Measurements from ENCODE around the gene TPST2.

The TPST2 gene

DNA sequence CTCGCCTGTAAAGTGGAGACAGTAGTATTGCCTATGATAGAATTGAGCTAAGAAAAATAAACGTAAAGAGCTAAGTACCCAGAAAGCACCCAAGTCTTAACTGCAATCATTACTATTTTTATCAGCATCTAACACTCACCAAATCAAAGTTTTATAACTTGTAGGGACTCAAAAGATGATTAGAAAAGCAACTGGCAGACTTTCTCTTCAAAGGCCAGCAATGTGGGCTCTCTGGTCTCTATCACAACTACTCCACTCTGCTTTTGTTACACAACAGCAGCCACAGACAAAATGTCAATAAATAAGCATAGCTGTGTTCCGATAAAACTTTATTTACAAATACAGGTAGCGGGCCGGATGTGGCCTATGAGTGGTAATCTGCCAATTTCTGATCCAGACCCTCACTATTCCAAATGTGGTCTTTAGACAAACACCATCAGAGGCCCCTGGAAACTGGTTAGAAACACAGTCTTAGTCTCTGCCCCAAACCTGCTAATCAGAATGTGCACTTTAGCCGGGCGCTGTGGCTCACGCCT is 8.2 kb downstream of the TPST2 start:
- in situ Hi-C loops (cut with MboI; ENCODE audit: low sequenced_read_pairs) = no loop called here

DNA sequence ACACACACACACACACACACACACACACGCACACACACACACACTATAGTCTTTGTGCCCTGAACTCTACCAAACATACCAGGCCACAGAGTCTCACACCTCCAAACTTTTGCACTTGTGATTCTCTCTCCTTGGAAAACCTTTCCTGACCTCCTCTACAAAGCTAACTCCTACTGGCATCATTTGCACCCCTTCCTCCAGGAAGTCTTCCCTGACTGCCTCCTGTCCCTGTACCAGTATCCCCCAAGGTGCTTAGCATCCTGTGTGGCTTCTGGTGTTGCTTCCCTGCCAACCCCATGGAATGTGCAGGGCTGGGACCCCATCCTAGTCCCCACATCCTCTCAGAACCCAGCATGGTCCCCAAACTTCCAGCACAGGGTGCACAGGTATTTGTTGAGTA is 8.9 kb downstream of the TPST2 start:
- in situ Hi-C loops (cut with MboI; ENCODE audit: low sequenced_read_pairs) = no loop called here

DNA sequence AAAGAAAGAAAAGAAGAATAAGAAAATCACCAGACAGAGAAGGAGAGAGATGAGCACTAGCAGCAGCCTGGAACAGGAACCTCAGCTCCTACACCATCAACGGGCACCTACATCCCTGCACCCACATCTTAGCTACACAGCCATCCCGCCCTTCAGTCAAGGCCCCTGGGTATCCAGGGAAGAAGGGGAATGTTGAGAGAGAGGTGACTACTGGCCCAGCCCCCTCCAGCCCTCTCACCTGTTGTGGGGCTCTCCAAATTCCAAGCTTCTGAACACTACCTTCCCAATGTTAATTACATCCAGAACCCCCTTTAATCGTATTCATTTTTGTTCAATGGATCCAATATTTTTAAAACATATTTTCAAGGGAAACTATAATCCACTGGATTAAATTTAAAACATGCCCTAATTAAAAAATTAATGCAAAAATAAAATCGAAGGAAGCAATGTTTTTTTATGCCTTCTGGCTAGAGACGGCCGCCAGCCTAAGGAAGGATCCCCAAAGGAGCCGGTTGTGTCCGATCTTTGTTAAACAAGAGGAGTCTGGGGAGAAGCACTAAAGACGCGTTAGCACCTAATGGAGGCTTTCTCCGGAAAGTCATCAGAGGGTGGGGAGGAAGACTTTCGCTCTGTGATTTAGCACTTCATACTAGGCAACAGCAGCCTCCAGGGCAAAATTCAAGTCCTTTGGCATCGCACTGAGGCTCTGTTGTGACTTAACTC is 9.5 kb downstream of the TPST2 start:
- in situ Hi-C loops (cut with MboI; ENCODE audit: low sequenced_read_pairs) = no loop called here

- in situ Hi-C loops (cut with MboI; ENCODE audit: low sequenced_read_pairs) = no loop called here
These were observed 10.5 kb downstream of the TPST2 start for GRCh38 chr22:26579331-26579886.

GRCh38 chr22:26577081-26577480 is 12.9 kb downstream of the TPST2 start:
- in situ Hi-C loops (cut with MboI; ENCODE audit: low sequenced_read_pairs) = no loop called here

DNA sequence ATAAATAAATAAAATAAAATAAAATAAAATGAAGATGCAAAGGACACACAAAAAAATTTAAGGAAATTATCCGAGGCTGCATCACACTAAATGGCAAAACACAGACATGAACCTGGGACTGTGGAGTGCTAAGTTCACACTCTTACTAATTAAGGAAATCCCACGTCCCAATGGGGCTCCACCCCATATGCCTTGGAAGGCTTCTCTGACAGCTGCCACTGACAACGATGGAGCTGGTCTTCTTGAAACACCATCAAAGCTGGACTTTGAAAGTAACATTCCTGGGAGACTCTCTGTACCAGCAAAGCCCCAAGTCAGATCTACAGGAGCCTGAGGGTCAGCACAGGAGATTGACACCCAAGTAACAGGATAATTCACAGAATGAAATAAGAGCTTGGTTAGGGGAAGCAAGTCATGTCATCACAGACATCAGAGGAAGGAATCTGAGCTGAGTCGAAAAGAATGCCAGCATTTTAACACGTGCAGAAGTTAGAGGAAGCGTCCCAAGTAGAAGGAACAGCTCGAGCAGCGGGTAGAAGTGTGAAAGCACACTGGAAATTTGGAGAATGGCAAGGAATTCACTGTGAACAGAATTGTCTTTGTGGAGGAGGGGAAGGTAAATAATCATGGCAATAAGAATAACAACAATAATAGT is 13.8 kb downstream of the TPST2 start:
- in situ Hi-C loops (cut with MboI; ENCODE audit: low sequenced_read_pairs) = no loop called here

- in situ Hi-C loops (cut with MboI; ENCODE audit: low sequenced_read_pairs) = no loop called here
These were observed 15.8 kb downstream of the TPST2 start for GRCh38 chr22:26574001-26574723.

- in situ Hi-C loops (cut with MboI; ENCODE audit: low sequenced_read_pairs) = no loop called here
These were observed 16.8 kb downstream of the TPST2 start for GRCh38 chr22:26573026-26573662.

DNA sequence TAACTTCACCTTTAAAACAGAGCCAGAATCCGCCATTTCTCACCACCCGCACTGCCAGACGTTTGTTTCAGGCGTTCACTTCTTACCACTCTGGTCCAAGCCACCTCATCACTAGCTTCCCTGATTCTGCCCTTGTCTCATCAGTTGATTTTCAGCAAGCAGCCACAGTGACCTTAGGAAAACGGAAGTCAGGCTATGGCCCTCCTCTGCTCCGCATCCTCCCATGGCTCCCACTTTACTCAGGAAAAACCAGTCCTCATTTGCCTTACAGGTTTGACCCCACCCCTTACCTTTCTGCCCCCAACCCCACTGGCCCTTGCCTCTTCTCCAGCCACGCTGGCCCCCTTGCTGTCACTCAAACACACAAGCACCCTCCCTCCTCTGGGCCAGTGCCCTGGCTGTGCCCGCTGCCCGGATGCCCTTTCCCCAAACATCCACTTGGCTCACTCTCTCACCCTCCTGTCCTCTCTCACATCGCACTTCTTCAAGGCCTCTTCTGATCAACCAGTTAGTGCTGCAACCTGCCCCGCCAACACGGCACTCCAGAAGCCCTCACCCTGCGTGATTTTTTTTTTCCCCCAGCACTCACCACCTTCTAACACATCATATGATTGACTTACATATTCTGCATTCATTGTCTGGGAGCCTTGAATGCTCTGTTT is 18.9 kb downstream of the TPST2 start:
- in situ Hi-C loops (cut with MboI; ENCODE audit: low sequenced_read_pairs) = no loop called here

DNA sequence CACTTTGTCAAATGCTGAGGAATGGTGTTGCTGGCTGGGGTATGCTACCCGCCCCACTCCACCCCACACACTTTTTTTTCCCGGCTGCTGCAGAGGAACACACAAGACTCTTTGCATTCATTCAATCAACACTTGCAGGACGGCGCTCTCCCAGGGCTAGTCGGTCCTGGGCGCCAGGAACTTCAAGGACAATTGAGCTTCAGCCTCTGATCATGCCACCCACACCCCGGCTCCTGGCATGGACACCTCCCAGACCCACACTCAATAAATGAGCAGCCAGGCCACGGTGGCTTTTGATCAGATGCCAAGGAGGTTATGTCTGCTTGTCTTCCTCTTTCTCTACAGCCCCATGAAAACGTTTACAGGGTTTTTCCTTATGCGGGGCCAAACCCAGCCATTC is 19.8 kb downstream of the TPST2 start:
- in situ Hi-C loops (cut with MboI; ENCODE audit: low sequenced_read_pairs) = no loop called here

- in situ Hi-C loops (cut with MboI; ENCODE audit: low sequenced_read_pairs) = no loop called here
These were observed 21.7 kb downstream of the TPST2 start for GRCh38 chr22:26568207-26568706.

- in situ Hi-C loops (cut with MboI; ENCODE audit: low sequenced_read_pairs) = no loop called here
These were observed 22.3 kb downstream of the TPST2 start for GRCh38 chr22:26567610-26568009.

- in situ Hi-C loops (cut with MboI; ENCODE audit: low sequenced_read_pairs) = no loop called here
These were observed 22.9 kb downstream of the TPST2 start for GRCh38 chr22:26566994-26567393.

DNA sequence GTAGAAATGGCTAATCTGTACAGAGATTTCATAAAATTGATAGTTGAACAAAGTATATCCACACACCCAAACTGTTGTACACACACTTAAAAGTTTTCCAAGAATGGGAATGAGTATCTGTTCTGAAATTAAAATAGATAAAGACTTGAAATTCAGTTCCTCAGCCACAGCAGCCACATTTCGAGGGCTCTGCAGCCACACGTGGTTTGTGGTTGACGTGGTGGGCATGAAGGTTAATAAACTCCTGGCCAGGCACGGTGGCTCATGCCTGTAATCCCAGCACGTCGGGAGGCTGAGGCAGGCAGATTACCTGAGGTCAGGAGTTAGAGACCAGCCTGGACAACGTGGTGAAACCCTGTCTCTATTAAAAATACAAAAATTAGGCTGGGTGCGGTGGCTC is 24.0 kb downstream of the TPST2 start:
- in situ Hi-C loops (cut with MboI; ENCODE audit: low sequenced_read_pairs) = no loop called here

DNA sequence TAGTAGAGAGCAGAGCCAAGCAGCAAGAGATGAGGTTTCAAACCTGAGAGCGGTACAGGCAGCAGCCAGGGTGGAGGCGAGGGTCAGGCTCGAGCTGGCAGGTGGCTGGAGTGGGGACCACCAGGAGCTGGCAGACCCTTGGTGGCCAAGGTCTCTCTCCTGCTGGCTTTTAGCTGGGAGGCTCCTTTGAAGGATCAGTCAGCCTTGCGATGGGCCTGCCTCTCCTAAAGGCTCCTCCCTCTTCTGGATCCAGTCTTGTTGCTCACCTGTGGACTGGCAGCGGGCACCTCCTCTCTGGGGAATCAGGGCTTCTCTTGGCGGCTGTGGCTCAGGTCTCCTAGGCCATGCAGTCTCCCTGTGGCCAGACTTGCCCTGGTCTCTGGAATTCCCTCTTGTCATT is 24.8 kb downstream of the TPST2 start:
- in situ Hi-C loops (cut with MboI; ENCODE audit: low sequenced_read_pairs) = no loop called here

GRCh38 chr22:26564672-26565071 is 25.3 kb downstream of the TPST2 start:
- in situ Hi-C loops (cut with MboI; ENCODE audit: low sequenced_read_pairs) = no loop called here

- in situ Hi-C loops (cut with MboI; ENCODE audit: low sequenced_read_pairs) = no loop called here
These were observed 25.8 kb downstream of the TPST2 start for GRCh38 chr22:26564181-26564580.

GRCh38 chr22:26563022-26563421 is 26.9 kb downstream of the TPST2 start:
- in situ Hi-C loops (cut with MboI; ENCODE audit: low sequenced_read_pairs) = no loop called here

- in situ Hi-C loops (cut with MboI; ENCODE audit: low sequenced_read_pairs) = no loop called here
These were observed 28.0 kb downstream of the TPST2 start for GRCh38 chr22:26561756-26562417.
